Endothelial cell of umbilical vein (primary cell): ENCODE results near the gene SLC6A18. TPM values are rescaled to one million over a fixed set of nuclear protein-coding genes. Genes with fewer than 3 reads are reported as not detected.

Experiments
- BruUV-seq: library from RNA; stranded (reverse); fragments of 400-500 nt; replicated peaks from 2 replicates; lab custom pipeline; 2021; lab: Mats Ljungman, UMichigan
- CTCF ChIA-PET: fragments of 300-600, 350-600 bp; sonication (Branson Sonifier 250); formaldehyde crosslinking; loops from one replicate; lab custom pipeline; 2021; ENCODE audit warnings: antibody characterized with exemption, inconsistent platforms; lab: Charles Lee
- POLR2A ChIA-PET: fragments of 300-600, 350-600 bp; sonication (Branson Sonifier 250); formaldehyde crosslinking; loops from one replicate; lab custom pipeline; 2021; ENCODE audit warnings: antibody characterized with exemption, inconsistent platforms; lab: Charles Lee
- DNase-seq: peaks from one replicate; pipeline ENCODE4 v3.0.0-alpha.2; 2011; ENCODE audit warnings: low read depth, low spot score
- FAIRE-seq: peaks from 2 replicates; lab custom pipeline; 2011; peaks lifted over from hg19 to GRCh38; lab: Jason Lieb, UNC
- H2AFZ ChIP-seq: 2 replicates; pipeline ENCODE4 v1.6.0; 2012; ENCODE audit warnings: low read depth, low read length, control low read depth, inconsistent platforms
- H3K27ac ChIP-seq: 2 replicates; pipeline ENCODE4 v1.5.1; 2011; ENCODE audit warnings: low read depth, mild to moderate bottlenecking, control low read depth, low read length, moderate library complexity; ENCODE audit not compliant: insufficient read depth
- H3K27me3 ChIP-seq, 2 experiments: 2 replicates each; pipeline versions ENCODE4 v1.6.0 to v1.6.1; 2011; ENCODE audit warnings: low read length in 2 of 2, mixed read lengths in 1 of 2; ENCODE audit not compliant: control insufficient read depth in 2 of 2, insufficient read depth in 2 of 2
- H3K36me3 ChIP-seq, 2 experiments: 2 replicates in 1 of 2; 3 replicates in 1 of 2; pipeline ENCODE4 v1.5.1; 2011; ENCODE audit warnings: low read length in 2 of 2, mild to moderate bottlenecking in 1 of 2, moderate library complexity in 1 of 2; ENCODE audit not compliant: control insufficient read depth in 2 of 2, insufficient read depth in 2 of 2; ENCODE audit errors: extremely low read depth in 1 of 2
- H3K4me1 ChIP-seq: 3 replicates; pipeline ENCODE4 v1.5.1; 2011; ENCODE audit warnings: mild to moderate bottlenecking, low read length; ENCODE audit not compliant: control insufficient read depth, insufficient read depth; ENCODE audit errors: extremely low read depth
- H3K4me2 ChIP-seq: 2 replicates; pipeline ENCODE4 v1.6.1; 2011; ENCODE audit warnings: low read length, control low read depth, mixed read lengths; ENCODE audit not compliant: insufficient read depth
- H3K4me3 ChIP-seq, 3 experiments: fragments of 200-600 bp in 1 of 3; sonication (generic), shearing (Covaris generic) in 1 of 3; replicated peaks in 1 of 3; 2 replicates each; pipeline ENCODE4 v1.5.1; 2011 to 2016; ENCODE audit warnings: control low read depth in 3 of 3, low read length in 3 of 3, mild to moderate bottlenecking in 2 of 3, inconsistent platforms in 1 of 3, low read depth in 1 of 3, moderate library complexity in 1 of 3; ENCODE audit not compliant: insufficient read depth in 1 of 3
- H3K79me2 ChIP-seq: 2 replicates; pipeline ENCODE4 v1.6.0; 2012; ENCODE audit warnings: low read length, inconsistent platforms; ENCODE audit not compliant: control insufficient read depth, insufficient read depth
- H3K9ac ChIP-seq: replicated peaks from 2 replicates; pipeline ENCODE3; 2011; ENCODE audit warnings: low read length, control low read depth; ENCODE audit not compliant: insufficient read depth; ENCODE audit errors: extremely low read depth
- H3K9me1 ChIP-seq: replicated peaks from 3 replicates; pipeline ENCODE4 v1.6.0; 2011; ENCODE audit warnings: mild to moderate bottlenecking, low read length; ENCODE audit not compliant: control insufficient read depth, insufficient read depth; ENCODE audit errors: extremely low read depth
- H3K9me3 ChIP-seq: replicated peaks from 2 replicates; pipeline ENCODE4 v1.5.1; 2012; ENCODE audit warnings: low read length, inconsistent platforms; ENCODE audit not compliant: control insufficient read depth, insufficient read depth
- H4K20me1 ChIP-seq: replicated peaks from 2 replicates; pipeline ENCODE3; 2011; ENCODE audit warnings: mild to moderate bottlenecking, low read length; ENCODE audit not compliant: control insufficient read depth, insufficient read depth; ENCODE audit errors: extremely low read depth
- EZH2 ChIP-seq: IDR thresholded peaks from 2 replicates; pipeline ENCODE4 v1.6.1; 2012; ENCODE audit warnings: borderline replicate concordance, low read depth, mild to moderate bottlenecking, moderate library complexity, low read length, inconsistent platforms; ENCODE audit not compliant: severe bottlenecking
- FOS ChIP-seq: IDR thresholded peaks from 2 replicates; pipeline ENCODE4 v1.6.1; 2011; ENCODE audit warnings: mild to moderate bottlenecking, low read length, moderate library complexity, borderline replicate concordance; ENCODE audit not compliant: insufficient read depth
- GATA2 ChIP-seq: IDR thresholded peaks from 2 replicates; pipeline ENCODE4 v1.7.0; 2011; ENCODE audit warnings: low read depth, mild to moderate bottlenecking, moderate library complexity, mixed read lengths, low read length; ENCODE audit not compliant: insufficient read length, insufficient read depth
- JUN ChIP-seq: IDR thresholded peaks from 2 replicates; pipeline ENCODE4 v1.6.1; 2011; ENCODE audit warnings: borderline replicate concordance, low read depth; ENCODE audit not compliant: insufficient read length, insufficient read depth
- MYC ChIP-seq: IDR thresholded peaks from one replicate; pipeline ENCODE4 v1.6.1; 2011; ENCODE audit warnings: mild to moderate bottlenecking, low read depth, low read length
- POLR2A ChIP-seq: IDR thresholded peaks from 2 replicates; pipeline ENCODE4 v1.6.1; 2012; ENCODE audit warnings: low read depth, mild to moderate bottlenecking, control low read depth, low read length
- POLR2AphosphoS5 ChIP-seq: IDR thresholded peaks from 2 replicates; pipeline ENCODE4 v1.6.1; 2012; ENCODE audit warnings: low read depth, mild to moderate bottlenecking, control low read depth, low read length, moderate library complexity; ENCODE audit not compliant: insufficient read depth
- dilution Hi-C: fragments of 300-500 bp; cut with MboI; formaldehyde crosslinking; loops from one replicate; pipeline ENCODE4 v1.15.0; 2019; ENCODE audit warnings: low sequenced_read_pairs; ENCODE audit not compliant: extremely low pct_ligation_motif_present
- intact Hi-C: fragments of 100-400 bp; cut with micrococcal nuclease; formaldehyde crosslinking; loops from one replicate; pipeline ENCODE4 v1.10.0; 2022
- polyA plus RNA-seq, 4 experiments: library from polyadenylated mRNA; depleted of rRNA in 3 of 4; stranded (reverse) in 3 of 4; unstranded in 1 of 4; fragments of >200 nt; gene quantifications; 2 replicates each; pipeline versions ENCODE4 v1.2.1 to v1.2.3, GENCODE V29; 2011 to 2012; ENCODE audit warnings: missing spikeins in 1 of 4
- total RNA-seq: library from RNA; stranded (reverse); gene quantifications from 2 replicates; pipeline ENCODE4 v1.2.3, GENCODE V29; 2021
- TF ChIP-seq, protein P1 (sequence below), 2 donors: IDR thresholded peaks; 1 replicate in 1 of 2; 2 replicates in 1 of 2; pipeline ENCODE4 v1.5.1; 2011; ENCODE audit warnings: low read length in 2 of 2, mild to moderate bottlenecking in 2 of 2, moderate library complexity in 2 of 2, control low read depth in 1 of 2, inconsistent platforms in 1 of 2, low read depth in 1 of 2; ENCODE audit not compliant: insufficient read depth in 1 of 2; ENCODE audit errors: extremely low read depth in 1 of 2
- TF ChIP-seq, protein P2 (sequence below): IDR thresholded peaks from 2 replicates; pipeline ENCODE4 v1.6.1; 2011; ENCODE audit not compliant: insufficient read depth, insufficient read length

The SLC6A18 gene
- total and polyA plus RNA-seq, 2 donors (not counting 3 experiments of a cell fraction or from before 2014, with no cell fraction given): not detected

DNA sequence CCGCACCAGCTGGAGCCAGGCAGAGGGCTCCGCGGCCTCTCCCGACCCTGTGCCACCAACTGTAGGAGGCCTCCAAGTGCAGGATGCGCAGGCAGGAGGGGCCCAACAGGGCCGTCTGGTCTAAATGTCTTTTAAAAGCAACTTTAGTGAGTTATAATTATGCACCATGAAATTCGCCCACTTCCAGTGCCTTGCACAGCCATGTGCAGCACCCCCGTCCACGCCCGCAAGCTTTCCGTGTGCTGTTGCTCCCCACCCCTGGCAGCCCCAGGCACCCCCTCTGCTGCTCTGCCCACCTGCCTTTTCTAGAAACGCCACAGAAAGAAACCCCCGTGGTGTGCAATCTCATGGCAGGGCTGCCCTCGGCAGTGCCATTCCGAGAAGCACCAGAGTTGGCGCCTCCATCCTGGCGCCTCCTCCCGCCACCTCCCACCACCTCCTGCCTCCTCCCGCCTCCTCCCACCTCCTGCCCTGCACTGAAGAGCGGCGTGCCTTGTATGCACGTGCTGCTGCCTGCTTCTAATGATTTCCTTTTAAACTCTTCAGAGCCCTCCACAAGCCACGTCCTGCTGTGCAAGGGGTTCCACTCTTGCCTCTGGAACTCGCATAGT is 7.5 kb upstream of the SLC6A18 start:
- TF ChIP-seq JUN: no peak
- TF ChIP-seq EZH2: no peak
- TF ChIP-seq POLR2AphosphoS5: no peak
- TF ChIP-seq, protein P1, sequence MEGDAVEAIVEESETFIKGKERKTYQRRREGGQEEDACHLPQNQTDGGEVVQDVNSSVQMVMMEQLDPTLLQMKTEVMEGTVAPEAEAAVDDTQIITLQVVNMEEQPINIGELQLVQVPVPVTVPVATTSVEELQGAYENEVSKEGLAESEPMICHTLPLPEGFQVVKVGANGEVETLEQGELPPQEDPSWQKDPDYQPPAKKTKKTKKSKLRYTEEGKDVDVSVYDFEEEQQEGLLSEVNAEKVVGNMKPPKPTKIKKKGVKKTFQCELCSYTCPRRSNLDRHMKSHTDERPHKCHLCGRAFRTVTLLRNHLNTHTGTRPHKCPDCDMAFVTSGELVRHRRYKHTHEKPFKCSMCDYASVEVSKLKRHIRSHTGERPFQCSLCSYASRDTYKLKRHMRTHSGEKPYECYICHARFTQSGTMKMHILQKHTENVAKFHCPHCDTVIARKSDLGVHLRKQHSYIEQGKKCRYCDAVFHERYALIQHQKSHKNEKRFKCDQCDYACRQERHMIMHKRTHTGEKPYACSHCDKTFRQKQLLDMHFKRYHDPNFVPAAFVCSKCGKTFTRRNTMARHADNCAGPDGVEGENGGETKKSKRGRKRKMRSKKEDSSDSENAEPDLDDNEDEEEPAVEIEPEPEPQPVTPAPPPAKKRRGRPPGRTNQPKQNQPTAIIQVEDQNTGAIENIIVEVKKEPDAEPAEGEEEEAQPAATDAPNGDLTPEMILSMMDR (IDR thresholded peaks at IDR 0.05; ENCODE audit: extremely low read depth in 1 of 2, insufficient read depth in 1 of 2, low read depth in 1 of 2, low read length in 2 of 2): no peak
- no peak for TF ChIP-seq MYC
- TF ChIP-seq GATA2: no peak
- TF ChIP-seq, protein P2, sequence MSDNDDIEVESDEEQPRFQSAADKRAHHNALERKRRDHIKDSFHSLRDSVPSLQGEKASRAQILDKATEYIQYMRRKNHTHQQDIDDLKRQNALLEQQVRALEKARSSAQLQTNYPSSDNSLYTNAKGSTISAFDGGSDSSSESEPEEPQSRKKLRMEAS: no peak
- TF ChIP-seq FOS: no peak
- no peak for TF ChIP-seq POLR2A
- no peaks in the 10 kb centered on the region for H3K9me1 ChIP-seq
- ChIA-PET POLR2A (no interaction called here), CTCF (no interaction called here)
- no peak overlapping the region for H3K27ac ChIP-seq
- no peaks in the 10 kb centered on the region for H3K36me3 ChIP-seq
- H3K4me3 ChIP-seq: no peak overlapping the region
- no peak overlapping the region for H3K4me2 ChIP-seq
- no peaks in the 10 kb centered on the region for H3K9me3 ChIP-seq
- H4K20me1 ChIP-seq: no peaks in the 10 kb centered on the region
- H3K9ac ChIP-seq: no peak overlapping the region
- intact Hi-C loops (no loop called here), dilution Hi-C loops (no loop called here)
- no peaks in the 10 kb centered on the region for H3K4me1 ChIP-seq
- DNase-seq (no peak), FAIRE-seq (no peak)
- no peaks in the 10 kb centered on the region for H3K27me3 ChIP-seq
- no TSS peak for BruUV-seq
- H3K79me2 ChIP-seq: no peaks in the 10 kb centered on the region
- H2AFZ ChIP-seq: no peak overlapping the region
